Limb (tissue), 2 donors: ENCODE data around the gene FZD4.
"Not testable (repeated sequence)": the region's sequence is repeated elsewhere in the genome, so short reads cannot be mapped to it uniquely, and the experiment has no call there.

Source experiments
- DNase-seq, 2 donors: peaks; one replicate each; pipeline ENCODE4 v3.0.0-alpha.2; 2016; ENCODE audit errors: extremely low spot score in 2 of 2

FZD4 gene

GRCh38 chr11:86977441-86978050 lies 22.4 kb upstream of the FZD4 start:
- DNase-seq: no peak

DNA sequence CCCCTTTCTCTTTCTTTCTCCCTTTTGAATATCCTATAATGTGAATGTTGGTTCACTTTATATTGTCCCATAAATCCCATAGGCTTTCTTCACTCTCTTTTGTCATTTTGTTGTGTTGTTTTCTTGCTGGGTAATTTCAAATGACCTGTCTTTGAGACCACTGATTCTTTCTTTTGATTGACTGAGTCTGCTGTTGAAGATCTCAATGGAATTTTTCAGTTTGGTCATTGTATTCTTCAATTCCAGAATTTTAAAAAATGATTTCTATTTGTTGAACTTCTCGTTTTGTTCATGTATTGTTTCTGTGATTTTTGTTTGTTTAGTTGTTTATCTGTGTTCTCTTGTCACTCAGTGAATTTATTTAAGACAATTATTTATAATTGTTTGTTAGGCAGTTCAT lies 17.5 kb upstream of the FZD4 start:
- DNase-seq: no peak

- no peak for DNase-seq
These were observed 14.1 kb upstream of the FZD4 start for GRCh38 chr11:86969258-86969657.

DNA sequence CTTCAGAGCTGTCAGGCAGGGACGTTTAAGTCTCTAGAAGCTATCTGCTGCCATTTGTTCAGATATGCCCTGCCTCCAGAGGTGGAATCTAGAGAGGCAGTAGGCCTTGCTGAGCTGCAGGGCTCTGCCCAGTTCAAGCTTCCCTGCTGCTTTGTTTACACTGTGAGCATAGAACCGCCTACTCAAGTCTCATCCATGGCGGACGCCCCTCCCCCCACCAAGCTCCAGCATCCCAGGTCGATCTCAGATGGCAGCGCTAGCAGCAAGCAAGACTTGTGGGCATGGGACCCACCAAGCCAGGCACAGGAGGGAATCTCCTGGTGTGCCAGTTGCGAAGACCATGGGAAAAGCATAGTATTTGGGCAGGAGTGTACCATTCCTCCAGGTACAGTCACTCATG lies 12.4 kb upstream of the FZD4 start:
- DNase-seq: not testable (repeated sequence)

DNA sequence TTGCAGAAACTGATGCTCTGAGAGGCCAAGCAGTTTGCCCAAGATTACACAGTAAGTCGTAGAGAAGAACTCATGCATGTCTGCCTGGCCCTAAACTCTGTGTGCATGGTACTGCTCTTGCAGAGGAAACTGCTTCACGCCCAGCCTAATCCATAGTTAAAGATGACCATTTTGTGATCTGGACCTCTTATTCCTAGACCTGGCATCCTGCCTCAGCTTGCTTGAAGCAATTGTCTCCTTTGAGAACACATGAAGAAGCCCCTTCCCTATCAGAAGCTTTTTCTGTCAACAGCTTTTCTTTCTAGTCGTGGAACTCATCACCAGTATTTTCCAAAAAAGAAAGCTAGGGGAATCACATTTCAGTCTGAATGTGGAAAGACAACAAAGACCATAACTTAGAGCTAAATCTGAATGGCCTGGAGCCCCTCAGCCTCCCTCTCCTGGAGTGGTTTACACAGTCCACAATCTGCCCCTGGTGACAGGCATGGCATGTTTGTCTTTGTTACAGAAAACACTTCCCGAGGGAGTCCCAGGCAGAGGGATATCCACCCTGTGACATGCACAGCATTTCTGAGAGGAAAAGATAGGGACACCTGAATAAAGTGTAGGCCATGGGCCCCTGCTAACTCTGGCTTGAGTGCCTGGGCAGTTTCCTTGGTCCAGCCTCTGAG lies 2.9 kb upstream of the FZD4 start:
- DNase-seq: no peak

DNA sequence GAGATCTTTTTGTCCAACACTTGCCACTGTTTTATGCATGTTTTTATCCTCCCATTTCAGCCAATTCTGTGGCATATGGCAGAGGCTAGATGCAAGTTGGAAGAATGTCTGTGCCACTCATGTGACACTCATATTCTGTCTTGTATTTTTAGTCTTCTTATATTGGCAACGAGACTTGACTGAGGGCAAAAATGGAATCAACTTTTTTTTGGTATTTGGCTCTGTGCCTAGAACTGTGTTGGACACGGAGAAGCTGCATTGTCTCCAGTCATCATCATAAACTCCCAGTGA lies 1.7 kb upstream of the FZD4 start:
- no peak for DNase-seq

DNA sequence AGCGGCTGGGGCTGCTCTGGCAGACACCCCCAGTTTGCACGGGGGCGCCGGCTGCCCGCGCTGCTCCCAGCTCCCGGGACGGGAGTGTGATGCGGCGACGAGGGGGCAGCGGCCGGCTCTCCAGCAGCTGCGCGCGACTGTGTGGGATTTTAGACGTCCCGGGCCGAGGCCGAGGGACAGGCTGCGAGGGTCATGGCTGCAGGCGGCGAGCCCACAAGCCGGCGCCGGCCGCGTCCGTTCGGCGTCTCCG lies 159 bp downstream of the FZD4 start:
- no peak for DNase-seq

- peak in 1 of 2 donors; percentile 63 for DNase-seq
These were observed 705 bp downstream of the FZD4 start for GRCh38 chr11:86954269-86955110.

GRCh38 chr11:86952221-86952875 lies 2.8 kb downstream of the FZD4 start:
- DNase-seq: no peak

GRCh38 chr11:86951706-86952105 lies 3.5 kb downstream of the FZD4 start:
- no peak for DNase-seq

GRCh38 chr11:86950661-86950995 lies 4.6 kb downstream of the FZD4 start:
- no peak for DNase-seq

DNA sequence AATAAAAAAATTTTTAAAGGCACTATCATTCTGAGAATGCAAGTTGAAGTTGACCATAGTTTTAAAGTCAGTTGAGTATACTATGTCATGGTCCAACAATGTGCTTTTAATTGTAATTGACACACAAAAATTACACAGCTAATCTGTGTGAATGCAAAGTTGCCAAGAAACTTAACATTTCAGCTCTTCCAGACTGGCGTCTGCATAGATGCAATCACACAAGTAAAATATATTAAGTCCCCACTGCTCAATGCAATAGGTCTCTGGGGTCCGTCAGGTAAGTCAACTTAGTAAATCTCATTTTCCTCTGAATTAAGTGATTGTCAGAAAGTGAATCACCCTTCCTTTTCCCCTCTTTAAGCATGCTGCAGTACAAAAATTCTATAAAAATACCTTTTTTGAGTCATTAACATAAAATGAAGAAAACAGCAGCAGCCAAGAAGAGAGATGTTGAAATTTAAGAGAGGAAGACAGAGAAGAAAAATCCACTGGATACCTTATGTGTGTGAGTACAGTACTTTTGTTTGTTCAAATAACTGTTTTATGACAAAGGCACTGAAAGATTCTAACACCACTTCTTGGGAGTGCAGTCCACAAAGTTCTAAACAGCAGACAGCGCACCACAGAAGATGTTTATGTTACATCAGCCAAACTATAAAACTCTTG lies 5.1 kb downstream of the FZD4 start:
- DNase-seq: no peak

- no peak for DNase-seq
These were observed 6.5 kb downstream of the FZD4 start for GRCh38 chr11:86948733-86949132.

GRCh38 chr11:86947541-86947940 lies 7.7 kb downstream of the FZD4 start:
- no peak for DNase-seq

- not testable (repeated sequence) for DNase-seq
These were observed 11.7 kb downstream of the FZD4 start for GRCh38 chr11:86943505-86943904.

GRCh38 chr11:86941871-86942599 lies 13.2 kb downstream of the FZD4 start:
- no peak for DNase-seq

DNA sequence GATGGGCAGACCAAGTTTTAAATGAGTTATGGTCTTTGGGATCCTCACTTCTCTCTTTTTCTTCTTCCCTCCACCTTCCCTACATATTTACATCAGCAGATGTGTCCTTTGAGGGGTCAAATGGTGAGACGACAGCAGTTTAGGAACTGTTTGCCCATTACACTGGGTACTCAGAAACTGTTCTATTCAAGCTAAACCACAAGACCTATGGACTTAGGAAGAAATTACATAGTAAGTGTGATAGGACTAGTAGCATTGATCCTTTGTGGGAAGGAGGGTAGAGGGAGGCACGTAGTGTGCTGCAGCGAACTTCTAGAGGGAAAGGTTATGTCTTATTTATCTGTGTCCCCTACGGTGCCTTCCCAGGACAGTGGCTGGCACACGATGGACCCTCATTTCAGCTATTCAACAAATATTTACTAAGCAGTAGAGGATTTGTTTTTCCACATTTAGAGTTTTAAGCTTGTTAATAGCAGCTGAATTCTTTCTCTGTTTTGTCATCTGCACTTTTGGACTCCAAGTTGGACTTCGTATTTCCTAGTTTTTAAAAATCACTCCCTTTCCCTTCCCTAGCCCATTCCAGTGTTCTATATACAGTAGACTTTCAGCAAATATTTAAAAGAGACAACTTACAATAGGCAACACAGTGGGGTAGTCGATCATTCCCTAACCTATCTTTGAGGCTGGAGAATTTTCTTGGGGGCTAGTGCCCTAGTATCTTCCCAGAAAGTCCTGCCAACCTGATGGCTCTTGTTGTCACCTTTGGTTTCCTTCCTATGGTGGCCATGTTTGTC lies 13.9 kb downstream of the FZD4 start:
- no peak for DNase-seq

DNA sequence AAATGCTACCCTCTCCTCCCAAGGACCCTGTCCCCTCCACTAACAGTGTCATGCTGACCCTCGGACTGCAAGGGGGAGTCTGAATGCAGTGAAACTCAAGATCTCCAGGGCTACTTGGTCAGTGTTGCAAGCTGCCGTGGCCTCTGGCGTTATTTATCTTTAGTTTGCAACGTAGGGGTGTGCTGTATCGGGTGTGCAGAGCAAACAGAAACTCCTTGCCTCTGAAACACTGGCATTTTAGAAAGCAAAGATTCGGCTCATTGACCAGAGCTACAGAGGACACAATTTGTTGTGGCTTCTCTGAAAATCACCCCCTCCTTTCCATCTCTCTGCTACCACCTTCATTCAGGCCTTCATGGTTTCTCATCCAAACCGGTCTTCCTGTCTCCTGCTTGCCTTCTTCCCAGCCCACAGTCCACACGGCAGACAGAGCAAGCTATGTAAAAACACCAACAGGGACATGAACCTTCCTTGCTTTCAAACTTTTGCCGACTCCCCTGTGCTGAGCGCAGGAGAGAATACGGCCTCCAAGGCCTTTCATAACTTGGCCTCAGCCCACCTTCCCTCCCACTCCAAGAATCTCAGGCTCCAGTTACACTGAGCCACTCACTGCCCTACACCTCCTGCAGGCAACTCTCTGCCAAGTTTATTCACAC lies 14.9 kb downstream of the FZD4 start:
- DNase-seq: peak in 1 of 2 donors; percentile 67

DNA sequence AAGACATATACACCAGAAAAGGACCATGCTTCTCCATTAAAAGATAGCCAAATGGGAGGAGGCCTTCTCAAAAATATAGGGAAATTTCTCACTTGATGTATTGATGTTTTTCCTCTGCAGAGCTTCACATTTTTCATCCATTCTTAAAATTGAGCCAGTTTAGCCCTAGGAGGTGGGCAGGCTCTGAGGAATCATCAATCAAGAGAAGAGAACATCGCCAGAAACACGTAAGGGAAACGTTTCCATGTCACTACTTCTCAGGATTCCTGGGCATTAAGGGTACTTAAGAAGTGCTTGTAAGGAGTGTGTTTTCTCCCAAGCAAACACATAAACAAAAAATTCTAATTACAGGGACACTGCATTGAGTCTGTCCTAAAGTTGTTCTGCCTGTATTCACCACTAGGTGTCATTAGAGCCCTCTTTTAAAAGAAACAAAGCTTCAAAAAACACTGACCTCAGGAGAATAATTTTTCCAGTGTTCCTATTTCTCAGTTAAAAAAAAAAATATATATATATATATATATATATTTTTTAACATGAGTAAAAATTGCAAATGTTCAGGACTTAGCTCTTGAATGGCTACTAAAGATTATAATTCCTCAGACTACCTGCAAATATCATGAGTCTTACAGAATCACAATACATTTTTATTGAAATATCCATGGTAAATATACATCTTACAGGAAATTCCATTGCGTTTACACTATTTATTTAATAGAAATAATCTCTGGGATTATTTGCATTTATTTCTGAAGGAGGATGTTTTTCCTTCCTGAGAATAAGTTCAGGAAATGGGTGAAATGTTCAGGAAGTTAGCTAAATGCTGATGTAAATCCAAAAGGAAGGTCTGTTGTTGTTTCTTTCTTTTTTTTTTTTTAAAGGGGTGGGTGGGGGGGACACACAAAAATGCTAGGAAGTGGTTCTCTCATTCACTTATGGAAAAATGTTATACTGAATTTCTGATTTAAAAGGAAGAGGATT lies 16.0 kb downstream of the FZD4 start:
- DNase-seq: peak in 1 of 2 donors; percentile 78
